Measurements from ENCODE around the gene EXOC6. TPM values are rescaled to one million over a fixed set of nuclear protein-coding genes. Genes with fewer than 3 reads are reported as not detected.

The EXOC6 gene
- polyA plus RNA-seq, 4 donors: 6.7 to 17.5 (median 9.6) TPM

DNA sequence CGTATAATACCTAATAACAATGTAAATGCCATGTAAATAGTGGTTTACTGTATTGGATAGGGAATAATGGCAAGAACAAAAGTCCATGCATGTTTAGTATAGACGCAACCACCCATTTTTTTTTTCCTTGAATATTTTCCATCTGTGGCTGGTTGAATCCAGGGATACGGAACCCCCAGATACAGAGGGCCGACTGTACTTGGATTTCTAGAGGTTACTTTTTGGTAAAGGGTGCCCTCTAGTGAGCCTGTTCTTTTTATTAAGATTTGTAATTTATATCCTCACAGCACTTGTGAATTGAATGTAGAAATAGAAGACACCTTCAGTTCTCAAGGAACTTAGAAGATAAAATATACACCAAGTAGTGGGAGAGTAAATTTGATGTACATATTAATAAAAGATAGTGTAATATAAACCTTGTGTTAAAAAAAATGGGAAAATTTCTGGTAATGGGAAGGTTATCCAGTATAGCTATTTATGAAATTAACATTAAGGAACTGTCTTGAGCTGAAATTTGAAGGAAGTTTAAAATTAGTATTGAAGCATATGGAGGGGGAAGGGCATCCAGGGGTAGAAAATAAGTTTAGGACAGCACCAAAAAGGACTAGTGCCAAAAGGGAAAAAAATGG, 32.0 kb downstream of the EXOC6 start:
- H3K9me3 ChIP-seq (ENCODE audit: control insufficient read depth in 2 of 2, insufficient read depth in 1 of 2, low read depth in 1 of 2, low read length in 1 of 2): no peaks in the 10 kb centered on the region
- DNase-seq (peak; percentile 42 to 57), FAIRE-seq (peak; percentile 10)
- WGBS, 3 donors: 42 to 47% (median 42%) methylated on average over 4 of the region's 4 CpGs
- no peak overlapping the region for H3K27ac ChIP-seq (ENCODE audit: low read depth in 1 of 3, low read length in 2 of 3)
- no peaks in the 10 kb centered on the region for H3K4me1 ChIP-seq (ENCODE audit: control insufficient read depth in 3 of 3, insufficient read depth in 2 of 3, low read depth in 1 of 3, low read length in 2 of 3)
- H3K4me3 ChIP-seq (ENCODE audit: low read depth in 1 of 3, low read length in 3 of 3): no peak overlapping the region
- no peaks in the 10 kb centered on the region for H3K36me3 ChIP-seq (ENCODE audit: control insufficient read depth in 3 of 3, insufficient read depth in 2 of 3, low read depth in 1 of 3, low read length in 3 of 3)
- no peaks in the 10 kb centered on the region for H3K27me3 ChIP-seq (ENCODE audit: control insufficient read depth in 3 of 3, insufficient read depth in 3 of 3, low read length in 3 of 3)

DNA sequence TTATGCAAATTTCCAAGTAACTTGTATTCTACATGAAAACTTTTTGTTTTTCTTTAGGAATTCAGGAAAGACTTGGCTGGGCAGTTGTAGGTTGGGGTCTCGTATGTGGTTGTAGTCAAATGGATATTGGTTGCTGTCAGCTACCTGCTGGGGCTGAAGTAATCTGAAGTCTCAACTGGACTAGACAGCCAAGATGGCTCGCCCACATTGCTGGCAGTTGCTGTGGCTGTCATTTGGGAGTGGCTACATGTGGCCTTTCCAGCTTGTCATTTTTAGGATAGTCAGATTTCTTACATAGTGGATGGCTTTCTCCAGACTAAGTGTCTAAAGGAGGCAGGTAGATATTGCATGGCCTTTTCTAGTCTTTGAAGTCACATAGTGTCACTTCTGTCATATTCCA, 32.6 kb downstream of the EXOC6 start:
- FAIRE-seq: no peak
- H3K4me3 ChIP-seq (ENCODE audit: low read depth in 1 of 3, low read length in 3 of 3): no peak overlapping the region
- no peaks in the 10 kb centered on the region for H3K4me1 ChIP-seq (ENCODE audit: control insufficient read depth in 3 of 3, insufficient read depth in 2 of 3, low read depth in 1 of 3, low read length in 2 of 3)
- DNase-seq: no peak
- 75 to 87% (median 83%) methylated on average over 2 of the region's 2 CpGs for WGBS, 3 donors
- H3K27me3 ChIP-seq (ENCODE audit: control insufficient read depth in 3 of 3, insufficient read depth in 3 of 3, low read length in 3 of 3): no peaks in the 10 kb centered on the region
- no peaks in the 10 kb centered on the region for H3K36me3 ChIP-seq (ENCODE audit: control insufficient read depth in 3 of 3, insufficient read depth in 2 of 3, low read depth in 1 of 3, low read length in 3 of 3)
- no peak overlapping the region for H3K27ac ChIP-seq (ENCODE audit: low read depth in 1 of 3, low read length in 2 of 3)
- H3K9me3 ChIP-seq (ENCODE audit: control insufficient read depth in 2 of 2, insufficient read depth in 1 of 2, low read depth in 1 of 2, low read length in 1 of 2): no peaks in the 10 kb centered on the region

DNA sequence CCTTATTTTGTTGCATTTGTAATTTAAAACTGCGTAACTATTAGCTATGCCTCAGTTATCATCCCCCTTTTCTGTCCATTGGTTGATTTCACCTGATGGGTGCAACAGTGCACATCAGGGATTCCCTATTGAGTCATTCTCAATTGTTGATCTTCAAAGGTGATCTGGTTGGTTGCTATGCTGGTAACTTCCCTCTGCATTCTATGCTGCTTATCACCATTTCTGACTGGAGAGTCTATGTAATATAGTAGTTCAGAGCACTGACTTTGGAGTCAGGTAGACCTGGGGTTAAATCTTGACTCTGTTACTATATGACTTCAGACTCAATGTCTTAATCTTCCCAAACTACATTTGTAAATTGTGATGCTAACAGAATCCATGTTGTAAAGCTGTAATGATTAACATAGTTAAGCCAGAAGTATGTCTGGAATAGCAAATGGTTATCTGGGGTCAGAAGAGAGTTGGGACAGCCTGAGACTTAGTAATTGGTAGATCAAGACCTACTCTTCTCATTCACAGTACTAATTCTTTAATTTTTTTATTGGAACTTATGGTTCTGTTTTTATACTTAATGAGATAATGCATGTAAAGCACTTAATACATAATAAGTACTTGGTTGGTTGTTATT, 38.1 kb downstream of the EXOC6 start:
- FAIRE-seq: no peak
- H3K27me3 ChIP-seq (ENCODE audit: control insufficient read depth in 3 of 3, insufficient read depth in 3 of 3, low read length in 3 of 3): no peaks in the 10 kb centered on the region
- DNase-seq: peak; percentile 25 to 66
- WGBS, 3 donors: 98 to 100% (median 100%) methylated on average over 1 of the region's 1 CpG
- H3K36me3 ChIP-seq (ENCODE audit: control insufficient read depth in 3 of 3, insufficient read depth in 2 of 3, low read depth in 1 of 3, low read length in 3 of 3): no peaks in the 10 kb centered on the region
- H3K27ac ChIP-seq (ENCODE audit: low read depth in 1 of 3, low read length in 2 of 3): no peak overlapping the region
- H3K4me1 ChIP-seq (ENCODE audit: control insufficient read depth in 3 of 3, insufficient read depth in 2 of 3, low read depth in 1 of 3, low read length in 2 of 3): peaks cover 0 to 13% (median 0%) of the 10 kb centered on the region in 3 donors
- no peaks in the 10 kb centered on the region for H3K9me3 ChIP-seq (ENCODE audit: control insufficient read depth in 2 of 2, insufficient read depth in 1 of 2, low read depth in 1 of 2, low read length in 1 of 2)
- H3K4me3 ChIP-seq (ENCODE audit: low read depth in 1 of 3, low read length in 3 of 3): no peak overlapping the region

DNA sequence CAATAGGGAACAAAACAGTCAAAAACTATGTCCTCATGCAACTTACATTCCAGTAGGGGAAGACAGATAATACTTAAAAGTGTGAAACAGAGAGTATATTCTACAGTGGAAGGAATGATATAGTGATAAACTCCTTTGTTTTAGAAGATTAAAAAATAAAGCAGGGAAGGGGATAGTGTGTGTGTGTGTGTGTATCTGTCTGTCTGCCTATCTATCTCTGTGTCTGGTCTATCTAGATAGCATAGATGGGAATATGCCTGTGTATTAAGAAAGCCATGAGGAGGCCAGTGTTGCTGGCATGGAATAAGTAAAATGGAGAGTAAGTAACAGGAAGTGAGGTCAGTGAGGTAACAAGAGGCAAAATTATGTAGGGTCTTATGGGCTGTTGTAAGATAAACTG, 42.2 kb downstream of the EXOC6 start:
- H3K27me3 ChIP-seq (ENCODE audit: control insufficient read depth in 3 of 3, insufficient read depth in 3 of 3, low read length in 3 of 3): no peaks in the 10 kb centered on the region
- FAIRE-seq: no peak

DNA sequence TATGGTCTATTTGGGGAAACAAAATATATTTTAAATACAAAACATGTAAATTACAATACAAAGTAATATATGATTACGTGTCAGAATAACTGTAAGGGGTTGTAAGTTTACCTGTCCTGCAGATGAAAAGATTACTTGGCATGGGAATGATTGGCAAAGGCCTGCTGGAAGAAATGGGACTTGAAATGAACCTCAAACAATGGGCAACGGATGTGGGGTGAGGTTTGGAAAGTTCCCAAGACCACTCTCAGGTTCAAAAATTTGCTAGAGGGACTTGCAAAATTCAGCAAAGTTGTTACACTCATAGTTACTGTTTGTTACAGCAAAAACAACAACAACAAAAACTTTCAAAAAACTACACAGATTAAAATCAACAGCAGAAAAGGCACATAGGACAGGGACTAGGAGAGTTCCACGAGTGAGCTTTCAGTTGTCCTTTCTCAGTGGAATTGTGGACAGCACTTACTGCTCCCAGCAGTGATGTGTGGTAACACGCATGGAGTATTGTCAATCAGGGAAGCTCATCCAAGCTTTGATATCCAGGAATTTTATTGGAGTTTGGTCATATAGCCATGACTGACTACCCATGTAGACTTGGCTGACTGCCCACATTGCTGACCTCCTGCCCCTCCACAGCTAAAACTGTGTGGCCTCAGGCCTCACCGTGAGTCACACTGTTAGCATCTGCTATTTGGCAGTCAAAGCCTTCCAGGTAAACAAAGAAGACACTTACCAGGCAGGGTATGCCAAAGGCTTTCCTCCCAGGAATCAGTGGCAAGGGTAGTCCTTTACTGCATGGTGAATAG, 43.8 kb downstream of the EXOC6 start:
- DNase-seq (peak; percentile 88 to 92), FAIRE-seq (no peak)
- peaks cover 0 to 32% (median 1%) of the 10 kb centered on the region in 3 donors for H3K4me1 ChIP-seq (ENCODE audit: control insufficient read depth in 3 of 3, insufficient read depth in 2 of 3, low read depth in 1 of 3, low read length in 2 of 3)
- H3K27ac ChIP-seq (ENCODE audit: low read depth in 1 of 3, low read length in 2 of 3): peak overlapping the region in 1 of 3 donors; percentile 59
- peaks cover 0 to 2% (median 0%) of the 10 kb centered on the region in 3 donors for H3K36me3 ChIP-seq (ENCODE audit: control insufficient read depth in 3 of 3, insufficient read depth in 2 of 3, low read depth in 1 of 3, low read length in 3 of 3)
- 34 to 57% (median 49%) methylated on average over 5 of the region's 5 CpGs for WGBS, 3 donors
- H3K9me3 ChIP-seq (ENCODE audit: control insufficient read depth in 2 of 2, insufficient read depth in 1 of 2, low read depth in 1 of 2, low read length in 1 of 2): no peaks in the 10 kb centered on the region
- H3K27me3 ChIP-seq (ENCODE audit: control insufficient read depth in 3 of 3, insufficient read depth in 3 of 3, low read length in 3 of 3): no peaks in the 10 kb centered on the region
- H3K4me3 ChIP-seq (ENCODE audit: low read depth in 1 of 3, low read length in 3 of 3): no peak overlapping the region

More for the DNA sequence above, 42.2 kb downstream of the EXOC6 start:
- DNase-seq: no peak
- Histone ChIP-seq H3K36me3 (ENCODE audit: control insufficient read depth in 3 of 3, insufficient read depth in 2 of 3, low read depth in 1 of 3, low read length in 3 of 3) (no peaks in the 10 kb centered on the region), H3K27ac (ENCODE audit: low read depth in 1 of 3, low read length in 2 of 3) (no peak overlapping the region), H3K4me3 (ENCODE audit: low read depth in 1 of 3, low read length in 3 of 3) (no peak overlapping the region), H3K9me3 (ENCODE audit: control insufficient read depth in 2 of 2, insufficient read depth in 1 of 2, low read depth in 1 of 2, low read length in 1 of 2) (no peaks in the 10 kb centered on the region), H3K4me1 (ENCODE audit: control insufficient read depth in 3 of 3, insufficient read depth in 2 of 3, low read depth in 1 of 3, low read length in 2 of 3) (peaks cover 0 to 36% (median 1%) of the 10 kb centered on the region in 3 donors)

DNA sequence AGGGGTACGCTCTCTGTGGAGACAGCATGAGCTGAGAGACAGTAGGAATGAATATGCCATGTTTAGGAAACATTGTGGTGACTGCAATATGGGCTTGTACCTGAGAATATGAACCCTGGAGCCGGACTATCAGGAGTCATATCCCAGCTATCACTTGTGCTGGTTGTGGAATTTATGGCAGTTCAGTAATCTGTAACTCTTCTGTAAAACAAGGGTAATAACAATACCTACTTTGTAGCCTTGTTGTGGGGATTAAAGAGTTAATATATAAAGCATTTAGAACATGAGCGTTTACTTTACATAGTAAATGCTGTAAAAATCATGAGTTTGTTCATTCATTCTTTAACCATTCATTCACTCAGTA, 44.4 kb downstream of the EXOC6 start:
- Histone ChIP-seq H3K4me3 (ENCODE audit: low read depth in 1 of 3, low read length in 3 of 3) (no peak overlapping the region), H3K9me3 (ENCODE audit: control insufficient read depth in 2 of 2, insufficient read depth in 1 of 2, low read depth in 1 of 2, low read length in 1 of 2) (no peaks in the 10 kb centered on the region), H3K27me3 (ENCODE audit: control insufficient read depth in 3 of 3, insufficient read depth in 3 of 3, low read length in 3 of 3) (no peaks in the 10 kb centered on the region), H3K27ac (ENCODE audit: low read depth in 1 of 3, low read length in 2 of 3) (peak overlapping the region in 1 of 3 donors; percentile 59), H3K36me3 (ENCODE audit: control insufficient read depth in 3 of 3, insufficient read depth in 2 of 3, low read depth in 1 of 3, low read length in 3 of 3) (peaks cover 0 to 2% (median 0%) of the 10 kb centered on the region in 3 donors), H3K4me1 (ENCODE audit: control insufficient read depth in 3 of 3, insufficient read depth in 2 of 3, low read depth in 1 of 3, low read length in 2 of 3) (peaks cover 0 to 28% (median 1%) of the 10 kb centered on the region in 3 donors)
- DNase-seq: no peak
- 26 to 50% (median 35%) methylated on average over 3 of the region's 3 CpGs for WGBS, 3 donors
- no peak for FAIRE-seq

DNA sequence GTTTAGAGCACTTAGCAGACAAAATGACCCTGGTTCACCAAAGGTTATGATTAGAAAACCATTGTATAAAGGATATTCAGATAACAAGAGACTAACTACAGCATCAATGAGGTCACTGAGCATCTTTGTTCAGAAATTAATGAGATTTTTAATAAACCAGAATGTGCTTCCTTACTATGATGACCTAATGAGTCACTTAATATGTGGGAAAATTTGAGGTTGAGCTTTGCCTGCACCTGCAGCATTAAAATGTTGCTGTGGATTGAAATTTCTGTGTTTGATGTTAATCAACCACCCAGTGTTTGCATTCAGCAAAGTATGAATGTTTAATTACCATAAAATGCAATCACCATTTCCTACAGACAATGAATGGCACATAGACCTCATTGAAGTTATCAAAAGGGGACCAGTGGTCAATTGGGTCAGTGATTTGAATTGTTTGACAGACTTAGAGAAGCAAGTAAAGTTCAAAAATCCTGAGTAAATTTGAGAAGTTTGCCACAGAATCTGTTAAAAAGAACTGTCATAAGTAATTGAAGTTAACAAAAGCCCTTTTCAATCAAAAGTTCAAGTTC, 45.8 kb downstream of the EXOC6 start:
- DNase-seq: no peak
- H3K4me1 ChIP-seq (ENCODE audit: control insufficient read depth in 3 of 3, insufficient read depth in 2 of 3, low read depth in 1 of 3, low read length in 2 of 3): peaks cover 0 to 26% (median 1%) of the 10 kb centered on the region in 3 donors
- H3K27ac ChIP-seq (ENCODE audit: low read depth in 1 of 3, low read length in 2 of 3): no peak overlapping the region
- FAIRE-seq: no peak
- no peaks in the 10 kb centered on the region for H3K27me3 ChIP-seq (ENCODE audit: control insufficient read depth in 3 of 3, insufficient read depth in 3 of 3, low read length in 3 of 3)
- H3K36me3 ChIP-seq (ENCODE audit: control insufficient read depth in 3 of 3, insufficient read depth in 2 of 3, low read depth in 1 of 3, low read length in 3 of 3): peaks cover 0 to 2% (median 0%) of the 10 kb centered on the region in 3 donors
- no peaks in the 10 kb centered on the region for H3K9me3 ChIP-seq (ENCODE audit: control insufficient read depth in 2 of 2, insufficient read depth in 1 of 2, low read depth in 1 of 2, low read length in 1 of 2)
- H3K4me3 ChIP-seq (ENCODE audit: low read depth in 1 of 3, low read length in 3 of 3): no peak overlapping the region

DNA sequence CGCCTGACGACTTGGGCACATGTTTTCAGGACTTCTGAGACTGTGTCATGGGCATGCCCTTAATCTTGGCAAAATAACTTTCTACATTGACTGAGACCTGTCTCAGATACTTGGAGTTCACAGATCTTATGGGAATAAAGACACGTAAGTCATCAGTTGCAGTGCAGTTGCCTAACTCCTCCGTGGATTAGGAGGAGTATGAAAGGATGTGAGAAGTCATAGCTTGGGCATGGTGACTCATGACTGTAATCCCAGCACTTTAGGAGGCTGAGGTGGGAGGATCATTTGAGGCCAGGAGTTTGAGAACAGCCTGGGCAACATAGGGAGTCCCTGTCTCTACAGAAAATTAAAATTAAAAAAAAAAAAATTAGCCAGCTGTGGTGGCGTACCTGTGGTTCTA, 49.6 kb downstream of the EXOC6 start:
- WGBS, 3 donors: 91 to 93% (median 93%) methylated on average over 5 of the region's 5 CpGs
- no peak for DNase-seq
- H3K9me3 ChIP-seq (ENCODE audit: control insufficient read depth in 2 of 2, insufficient read depth in 1 of 2, low read depth in 1 of 2, low read length in 1 of 2): no peaks in the 10 kb centered on the region
- FAIRE-seq: no peak
- H3K4me1 ChIP-seq (ENCODE audit: control insufficient read depth in 3 of 3, insufficient read depth in 2 of 3, low read depth in 1 of 3, low read length in 2 of 3): peaks cover 0 to 13% (median 0%) of the 10 kb centered on the region in 3 donors
- H3K27me3 ChIP-seq (ENCODE audit: control insufficient read depth in 3 of 3, insufficient read depth in 3 of 3, low read length in 3 of 3): no peaks in the 10 kb centered on the region
- no peak overlapping the region for H3K4me3 ChIP-seq (ENCODE audit: low read depth in 1 of 3, low read length in 3 of 3)
- H3K27ac ChIP-seq (ENCODE audit: low read depth in 1 of 3, low read length in 2 of 3): no peak overlapping the region
- peaks cover 0 to 6% (median 0%) of the 10 kb centered on the region in 3 donors for H3K36me3 ChIP-seq (ENCODE audit: control insufficient read depth in 3 of 3, insufficient read depth in 2 of 3, low read depth in 1 of 3, low read length in 3 of 3)

Data from small intestine (tissue), 7 donors.